Heart left ventricle (tissue), 16 donors: ENCODE results near the gene CEACAM4. TPM values are rescaled to one million over a fixed set of nuclear protein-coding genes. Genes with fewer than 3 reads are reported as not detected.
A peak's percentile ranks its signal among the peaks of the same experiment; 100 is the strongest.

Experiments
- ATAC-seq, 4 donors: fragments of 200-7000 bp; cut with Tn5 transposase; one replicate each; pipeline ENCODE4 v1.9.1; 2020 to 2022; ENCODE audit warnings: moderate library complexity in 4 of 4, mild to moderate bottlenecking in 3 of 4, moderate number of reproducible peaks in 1 of 4
- DNase-seq, 5 donors: peaks; one replicate each; pipeline ENCODE4 v3.0.0-alpha.2; 2020
- H3K27ac ChIP-seq, 12 donors: fragments of 200-600 bp; sonication (generic) in 4 of 12; one replicate each; pipeline versions ENCODE4 v1.5.0 to v1.8.0; 2016 to 2022; ENCODE audit warnings: mild to moderate bottlenecking in 2 of 12
- H3K27me3 ChIP-seq, 9 donors: fragments of 200-600 bp; sonication (generic) in 2 of 9; one replicate each; pipeline versions ENCODE4 v1.5.1 to v1.8.0; 2016 to 2022; ENCODE audit warnings: mild to moderate bottlenecking in 3 of 9
- H3K36me3 ChIP-seq, 9 donors: fragments of 200-600 bp; sonication (generic) in 2 of 9; one replicate each; pipeline versions ENCODE4 v1.5.0 to v1.8.0; 2018 to 2022; ENCODE audit warnings: mild to moderate bottlenecking in 2 of 9
- H3K4me1 ChIP-seq, 12 donors: fragments of 200-600 bp; sonication (generic) in 4 of 12; one replicate each; pipeline versions ENCODE4 v1.5.0 to v1.8.0; 2016 to 2022; ENCODE audit warnings: mild to moderate bottlenecking in 3 of 12
- H3K4me3 ChIP-seq, 12 donors: fragments of 200-600 bp; sonication (generic) in 4 of 12; one replicate each; pipeline versions ENCODE4 v1.5.0 to v1.8.0; 2017 to 2022; ENCODE audit warnings: mild to moderate bottlenecking in 9 of 12, moderate library complexity in 4 of 12
- H3K9me3 ChIP-seq, 12 donors: fragments of 200-600 bp; sonication (generic) in 4 of 12; one replicate each; pipeline versions ENCODE4 v1.5.0 to v1.8.0; 2016 to 2022; ENCODE audit warnings: mild to moderate bottlenecking in 1 of 12
- CTCF ChIP-seq, 12 donors: fragments of 200-600 bp; sonication (generic) in 4 of 12; IDR thresholded peaks; one replicate each; pipeline versions ENCODE4 v1.5.0 to v1.8.0; 2018 to 2022; ENCODE audit warnings: antibody characterized with exemption in 12 of 12, mild to moderate bottlenecking in 5 of 12
- POLR2A ChIP-seq, 2 donors: fragments of 450-650 bp; IDR thresholded peaks; one replicate each; pipeline ENCODE4 v1.6.1; 2017; ENCODE audit warnings: antibody characterized with exemption in 2 of 2, mild to moderate bottlenecking in 2 of 2, moderate library complexity in 2 of 2
- WGBS, 4 donors: extraction: QIAGEN DNeasy Blood & Tissue Kit in 2 of 4; methylation state at CpG; one replicate each; pipeline versions ENCODE4 v1.1.5 to v1.1.7; 2013 to 2018; 5-methylcytosine and 5-hydroxymethylcytosine counted together
- intact Hi-C, 10 donors: fragments of 100-400 bp; cut with DNase I; formaldehyde crosslinking; loops; one replicate each; pipeline versions ENCODE4 v1.11.1 to v1.14.2; 2022
- polyA plus RNA-seq, 2 donors: library from polyadenylated mRNA; stranded (reverse); fragments of 200-250 nt; gene quantifications; one replicate each; pipeline ENCODE4 v1.2.3, GENCODE V29; 2013
- total RNA-seq, 9 donors: library from RNA; depleted of rRNA in 2 of 9; stranded (reverse); fragments of >200 nt in 2 of 9; fragmentation: NEBNext Ultra II Directional in 3 of 9; extraction: Animal tissue kit (Norgen Biotek cat#: 25700) in 3 of 9; gene quantifications; one replicate each; pipeline versions ENCODE4 v1.1.0 to v1.2.4, GENCODE V29; 2016 to 2023
- donor health status: ischemic (EF 13 %, LVEDD 7.1; RV severe dilation, severe dysfunction).
- donor health status: healthy with polysubstance abuse.
- donor health status: DM: no; HTN: yes; CAD: no.
- donor health status: DM: no; HTN: no; CAD: no.
- donor health status: ischemic (EF 25% LVEDD 6.9; RV normal size, moderate dysfunction).
- donor health status: ischemic (EF 25% LVEDD 5.7; RV mildly dilated, moderate dysfunction).
- donor health status: healthy.
- donor health status: DM: yes; HTN: yes; CAD: no.
- donor health status: ischemic (EF 35%, LVEDD 5.7; RV mildly dilated, moderate dysfunction).
- donor health status: nonischemic (EF 11% LVEDD 7.7; RV severe dilation, severe dysfunction).
- donor health status: DM: yes; HTN: yes; CAD: no.
- donor health status: PGD.
- donor health status: ischemic (EF 29% LVEDD 5.4; RV normal size, mild dysfunction).
- donor health status: nonischemic (EF 23%, LVEDD 6.1; RV moderate dilation, normal function).

CEACAM4 gene
- total and polyA plus RNA-seq, 11 donors, result 0.29 to 1.5 (median 0.46) TPM; not detected in 2

GRCh38 chr19:41646589-41647204 is 19.8 kb upstream of the CEACAM4 start:
- Histone ChIP-seq H3K36me3 (no peaks in the 10 kb centered on the region), H3K27ac (no peak overlapping the region), H3K9me3 (no peaks in the 10 kb centered on the region), H3K4me1 (no peaks in the 10 kb centered on the region), H3K4me3 (no peak overlapping the region), H3K27me3 (peaks cover 0 to 23% (median 0%) of the 10 kb centered on the region in 9 donors)
- DNase-seq (no peak), ATAC-seq (no peak)
- intact Hi-C loops, result loop anchor here in 4 of 10 donors (10.0 kb wide), 1 partner anchor 98 kb away; no protein-coding TSS in a partner anchor
- 35 to 51% (median 40%) methylated on average over 14 of the region's 14 CpGs for WGBS, 4 donors
- TF ChIP-seq CTCF (IDR thresholded peaks at IDR 0.05) (peak in 7 of 12 donors; percentile 6 to 57 (median 22)), POLR2A (IDR thresholded peaks at IDR 0.05) (no peak)

GRCh38 chr19:41641879-41642485 is 15.1 kb upstream of the CEACAM4 start:
- Histone ChIP-seq H3K4me1 (peaks cover 0 to 9% (median 0%) of the 10 kb centered on the region in 12 donors), H3K27ac (no peak overlapping the region), H3K36me3 (no peaks in the 10 kb centered on the region), H3K9me3 (no peaks in the 10 kb centered on the region), H3K27me3 (peaks cover 0 to 43% (median 8%) of the 10 kb centered on the region in 9 donors), H3K4me3 (no peak overlapping the region)
- WGBS, 4 donors, result 4 to 7% (median 5%) methylated on average over 6 of the region's 6 CpGs
- TF ChIP-seq POLR2A (IDR thresholded peaks at IDR 0.05) (no peak), CTCF (IDR thresholded peaks at IDR 0.05) (peak; percentile 64 to 89 (median 80))
- intact Hi-C loops, result loop anchor here in 9 of 10 donors (2.0 to 10.0 kb wide), 4 partner anchors 100 to 105 kb away; no protein-coding TSS in a partner anchor
- ATAC-seq (peak in 2 of 4 donors; percentile 57 to 75), DNase-seq (peak in 3 of 5 donors; percentile 25 to 50 (median 43))

- Histone ChIP-seq H3K27ac (peak overlapping the region in 1 of 12 donors; percentile 10), H3K27me3 (peaks cover 0 to 45% (median 8%) of the 10 kb centered on the region in 9 donors)
- intact Hi-C loops, result no loop called here
Observed at GRCh38 chr19:41638641-41639081, 11.8 kb upstream of the CEACAM4 start.

More at GRCh38 chr19:41638641-41639081, 11.8 kb upstream of the CEACAM4 start:
- DNase-seq (no peak), ATAC-seq (no peak)
- WGBS, 4 donors, result 39 to 49% (median 41%) methylated on average over 6 of the region's 6 CpGs
- Histone ChIP-seq H3K4me3 (no peak overlapping the region), H3K4me1 (peaks cover 0 to 9% (median 0%) of the 10 kb centered on the region in 12 donors), H3K36me3 (no peaks in the 10 kb centered on the region), H3K9me3 (peaks cover 0 to 7% (median 0%) of the 10 kb centered on the region in 12 donors)
- TF ChIP-seq POLR2A (IDR thresholded peaks at IDR 0.05), result no peak
- TF ChIP-seq CTCF (IDR thresholded peaks at IDR 0.05), result no peak
